KOPT-K1 (cell line): ENCODE data around the gene LGALS7.

Experiments used
- H3K27ac ChIP-seq: fragments of 200-600 bp; sonication (generic); 2 replicates; pipeline ENCODE4 v1.5.1; 2016; ENCODE audit warnings: antibody characterized with exemption, mild to moderate bottlenecking, low read depth, low read length; ENCODE audit not compliant: poor library complexity, severe bottlenecking
- H3K36me3 ChIP-seq: fragments of 200-600 bp; sonication (generic); 2 replicates; pipeline ENCODE4 v1.5.1; 2017; ENCODE audit warnings: antibody characterized with exemption, mild to moderate bottlenecking, low read length, moderate library complexity; ENCODE audit not compliant: insufficient read depth
- H3K9me3 ChIP-seq: fragments of 200-600 bp; sonication (generic); 2 replicates; pipeline ENCODE4 v1.5.1; 2017; ENCODE audit warnings: antibody characterized with exemption, low read length, mild to moderate bottlenecking; ENCODE audit not compliant: insufficient read depth, poor library complexity, severe bottlenecking

LGALS7 gene

GRCh38 chr19:38730731-38731589 is 42.4 kb downstream of the LGALS7 start:
- H3K27ac ChIP-seq: no peak overlapping the region
- H3K9me3 ChIP-seq: no peaks in the 10 kb centered on the region
- H3K36me3 ChIP-seq: peaks cover 13% of the 10 kb centered on the region; the same call in 1 of the 2 replicates

DNA sequence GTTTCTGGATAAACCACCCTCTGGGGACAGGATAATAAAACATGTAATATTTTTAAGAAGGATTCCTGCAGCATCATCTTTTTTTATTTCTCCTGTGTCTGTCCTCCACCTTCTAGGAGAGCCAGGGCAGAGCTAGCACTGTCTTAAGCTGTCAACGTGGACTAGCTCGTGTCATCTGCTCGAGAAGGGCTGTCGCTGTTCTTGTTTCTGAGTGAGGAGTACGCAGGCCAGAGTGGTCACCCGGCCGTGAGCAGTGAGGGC is 42.9 kb downstream of the LGALS7 start:
- Histone ChIP-seq H3K27ac (no peak overlapping the region), H3K9me3 (no peaks in the 10 kb centered on the region), H3K36me3 (peaks cover 18% of the 10 kb centered on the region; the same call in 1 of the 2 replicates)

DNA sequence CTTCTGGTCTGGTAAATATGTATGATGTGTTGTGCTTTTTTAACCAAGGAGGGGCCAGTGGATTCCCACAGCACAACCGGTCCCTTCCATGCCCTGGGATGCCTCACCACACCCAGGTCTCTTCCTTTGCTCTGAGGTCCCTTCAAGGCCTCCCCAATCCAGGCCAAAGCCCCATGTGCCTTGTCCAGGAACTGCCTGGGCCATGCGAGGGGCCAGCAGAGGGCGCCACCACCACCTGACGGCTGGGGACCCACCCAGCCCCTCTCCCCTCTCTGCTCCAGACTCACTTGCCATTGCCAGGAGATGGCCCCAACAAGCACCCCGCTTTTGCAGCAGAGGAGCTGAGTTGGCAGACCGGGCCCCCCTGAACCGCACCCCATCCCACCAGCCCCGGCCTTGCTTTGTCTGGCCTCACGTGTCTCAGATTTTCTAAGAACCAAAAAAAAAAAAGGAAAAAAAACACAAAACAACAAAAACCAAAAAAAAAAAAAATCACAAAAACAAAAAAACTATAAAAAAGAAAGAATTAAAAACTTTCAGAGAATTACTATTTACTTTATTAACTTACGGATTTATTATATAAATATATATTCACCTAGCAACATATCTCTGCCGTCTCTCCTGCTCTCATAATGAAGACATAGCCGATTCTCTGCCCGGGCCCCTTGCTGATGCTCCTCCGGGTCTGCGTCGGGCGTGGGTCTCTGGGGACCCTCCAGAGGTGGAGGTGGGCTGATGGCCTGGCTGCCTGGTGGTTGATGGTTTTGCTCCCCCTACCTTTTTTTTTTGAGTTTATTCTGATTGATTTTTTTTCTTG is 43.5 kb downstream of the LGALS7 start:
- H3K27ac ChIP-seq: no peak overlapping the region
- H3K36me3 ChIP-seq: peaks cover 24% of the 10 kb centered on the region; the same call in 1 of the 2 replicates
- H3K9me3 ChIP-seq: no peaks in the 10 kb centered on the region

DNA sequence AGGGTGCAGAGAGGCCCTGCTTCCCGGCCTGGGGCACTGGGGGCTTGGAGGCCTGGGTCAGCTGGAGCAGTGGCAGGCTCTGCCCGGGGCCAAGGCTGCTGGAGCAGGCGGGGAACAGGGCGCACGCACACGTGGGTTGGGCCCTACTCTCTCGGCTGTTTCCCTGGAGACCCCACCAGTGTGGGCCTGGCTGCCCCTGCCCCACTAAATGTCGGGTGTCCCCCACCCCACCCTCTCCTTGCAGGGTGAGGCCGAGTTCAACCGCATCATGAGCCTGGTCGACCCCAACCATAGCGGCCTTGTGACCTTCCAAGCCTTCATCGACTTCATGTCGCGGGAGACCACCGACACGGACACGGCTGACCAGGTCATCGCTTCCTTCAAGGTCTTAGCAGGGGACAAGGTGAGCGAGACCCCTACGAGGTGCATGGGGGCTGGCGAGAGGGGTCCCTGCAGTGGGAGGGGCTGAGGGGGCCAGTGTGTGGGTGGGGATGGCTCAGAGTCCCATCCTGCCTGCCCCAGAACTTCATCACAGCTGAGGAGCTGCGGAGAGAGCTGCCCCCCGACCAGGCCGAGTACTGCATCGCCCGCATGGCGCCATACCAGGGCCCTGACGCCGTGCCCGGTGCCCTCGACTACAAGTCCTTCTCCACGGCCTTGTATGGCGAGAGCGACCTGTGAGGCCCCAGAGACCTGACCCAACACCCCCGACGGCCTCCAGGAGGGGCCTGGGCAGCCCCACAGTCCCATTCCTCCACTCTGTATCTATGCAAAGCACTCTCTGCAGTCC is 44.4 kb downstream of the LGALS7 start:
- Histone ChIP-seq H3K36me3 (peaks cover 33% of the 10 kb centered on the region; the same call in 1 of the 2 replicates), H3K27ac (no peak overlapping the region)

DNA sequence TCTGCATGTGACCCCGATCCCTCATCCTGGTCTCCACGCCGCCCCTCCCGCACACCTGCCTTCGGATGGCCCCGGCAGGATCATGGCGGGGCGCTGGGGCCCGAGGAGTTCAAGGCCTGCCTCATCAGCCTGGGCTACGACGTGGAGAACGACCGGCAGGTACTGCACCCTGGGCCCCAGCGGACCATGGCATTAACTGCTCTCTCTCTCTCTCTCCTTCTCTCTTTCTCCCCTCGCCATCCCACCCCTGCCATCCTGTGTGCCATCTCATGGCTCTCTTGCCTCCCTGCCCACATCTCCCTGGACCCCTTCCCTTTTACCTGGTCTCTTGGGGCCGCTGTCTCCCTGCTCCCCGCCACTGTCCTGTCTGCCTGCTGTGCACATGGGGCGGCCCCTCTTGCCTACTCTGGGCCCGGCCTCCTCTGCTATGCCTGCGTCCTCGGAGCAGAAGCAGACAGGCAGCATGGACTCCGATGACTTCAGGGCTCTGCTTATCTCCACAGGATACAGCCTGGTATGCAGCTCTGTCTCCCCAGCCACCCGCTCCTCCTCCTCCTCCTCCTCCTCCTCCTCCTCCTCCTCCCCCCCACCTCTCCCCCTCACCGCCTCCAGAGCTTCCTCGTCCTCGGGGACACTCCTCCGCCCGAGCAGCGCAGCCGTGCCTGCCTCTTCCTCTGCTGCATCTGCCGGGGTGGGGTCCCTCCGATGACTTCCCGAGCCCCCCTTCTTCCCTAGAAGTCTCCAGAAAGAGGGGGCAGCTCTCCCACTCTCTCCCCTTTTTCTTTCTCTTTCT is 45.3 kb downstream of the LGALS7 start:
- Histone ChIP-seq H3K36me3 (peaks cover 41% of the 10 kb centered on the region), H3K27ac (no peak overlapping the region), H3K9me3 (no peaks in the 10 kb centered on the region)

More for the DNA sequence above, 44.4 kb downstream of the LGALS7 start:
- no peaks in the 10 kb centered on the region for H3K9me3 ChIP-seq

DNA sequence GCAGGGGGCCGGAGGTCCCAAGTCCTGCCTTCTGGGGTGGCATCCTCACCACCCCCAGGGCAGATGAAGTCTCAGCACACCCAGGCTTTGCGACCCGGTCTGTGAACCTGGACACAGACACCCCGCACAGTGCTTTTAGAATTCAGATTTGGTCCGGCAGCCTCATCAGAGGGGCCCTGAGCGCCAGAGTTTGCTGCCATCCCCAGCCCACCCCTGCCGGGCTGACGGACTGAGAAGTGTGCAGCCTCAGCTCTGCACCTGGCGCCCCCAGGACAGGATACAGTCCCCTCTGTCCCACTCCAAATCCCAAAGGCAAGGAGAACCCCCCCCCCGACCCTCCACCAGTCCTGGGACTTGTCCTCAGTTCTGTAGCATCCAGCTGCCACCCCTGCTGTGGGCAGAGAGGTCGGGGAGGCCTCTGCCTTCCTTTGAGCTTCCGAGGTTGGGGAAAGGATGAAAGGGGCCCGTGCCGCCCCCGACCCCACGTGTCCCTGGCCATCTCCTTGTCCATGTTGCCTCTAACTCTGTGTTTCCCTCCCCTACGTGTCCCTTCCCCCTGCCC is 45.9 kb downstream of the LGALS7 start:
- no peaks in the 10 kb centered on the region for H3K9me3 ChIP-seq
- no peak overlapping the region for H3K27ac ChIP-seq
- peaks cover 48% of the 10 kb centered on the region for H3K36me3 ChIP-seq

DNA sequence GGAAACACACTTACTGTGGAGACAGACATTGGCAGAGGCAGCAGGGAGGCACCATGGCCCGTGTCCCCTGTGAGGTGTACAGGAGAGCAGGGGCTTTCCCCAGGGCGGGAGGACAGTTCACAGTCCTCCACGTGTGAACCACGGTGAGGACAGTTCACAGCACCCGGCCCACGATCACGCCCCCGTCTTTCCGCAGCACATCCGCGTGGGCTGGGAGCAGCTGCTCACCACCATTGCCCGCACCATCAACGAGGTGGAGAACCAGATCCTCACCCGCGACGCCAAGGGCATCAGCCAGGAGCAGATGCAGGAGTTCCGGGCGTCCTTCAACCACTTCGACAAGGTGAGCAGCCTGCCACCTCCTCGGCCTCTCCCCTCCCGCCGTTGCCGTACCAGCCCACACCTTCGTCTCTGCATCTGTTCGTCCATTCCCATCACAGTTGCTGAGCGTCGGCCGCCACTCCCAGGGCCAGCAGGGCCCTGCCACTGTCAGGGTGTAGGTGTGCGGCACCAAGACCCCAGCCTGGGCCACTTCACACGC is 46.5 kb downstream of the LGALS7 start:
- H3K27ac ChIP-seq: no peak overlapping the region
- H3K36me3 ChIP-seq: peaks cover 53% of the 10 kb centered on the region
- H3K9me3 ChIP-seq: no peaks in the 10 kb centered on the region

DNA sequence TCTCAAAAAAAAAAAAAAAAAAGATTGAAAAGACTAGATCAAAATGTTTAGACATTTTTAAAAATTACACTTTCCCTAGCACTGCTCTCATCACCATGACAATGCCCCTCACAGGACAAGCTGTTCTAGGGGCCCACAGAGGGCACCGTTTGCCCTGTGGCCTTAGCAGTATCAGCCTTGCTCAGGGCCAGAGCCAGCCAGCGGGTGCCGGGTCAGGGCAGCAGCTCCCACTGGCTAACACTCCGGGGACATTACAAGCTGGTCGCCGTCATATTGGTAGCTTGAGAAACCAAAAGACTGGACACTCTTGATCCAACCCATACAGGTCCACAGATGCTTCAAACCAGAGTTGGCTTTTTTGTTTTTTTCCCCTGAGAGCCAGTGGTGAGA is 47.0 kb downstream of the LGALS7 start:
- Histone ChIP-seq H3K27ac (no peak overlapping the region), H3K9me3 (no peaks in the 10 kb centered on the region), H3K36me3 (peaks cover 58% of the 10 kb centered on the region)

DNA sequence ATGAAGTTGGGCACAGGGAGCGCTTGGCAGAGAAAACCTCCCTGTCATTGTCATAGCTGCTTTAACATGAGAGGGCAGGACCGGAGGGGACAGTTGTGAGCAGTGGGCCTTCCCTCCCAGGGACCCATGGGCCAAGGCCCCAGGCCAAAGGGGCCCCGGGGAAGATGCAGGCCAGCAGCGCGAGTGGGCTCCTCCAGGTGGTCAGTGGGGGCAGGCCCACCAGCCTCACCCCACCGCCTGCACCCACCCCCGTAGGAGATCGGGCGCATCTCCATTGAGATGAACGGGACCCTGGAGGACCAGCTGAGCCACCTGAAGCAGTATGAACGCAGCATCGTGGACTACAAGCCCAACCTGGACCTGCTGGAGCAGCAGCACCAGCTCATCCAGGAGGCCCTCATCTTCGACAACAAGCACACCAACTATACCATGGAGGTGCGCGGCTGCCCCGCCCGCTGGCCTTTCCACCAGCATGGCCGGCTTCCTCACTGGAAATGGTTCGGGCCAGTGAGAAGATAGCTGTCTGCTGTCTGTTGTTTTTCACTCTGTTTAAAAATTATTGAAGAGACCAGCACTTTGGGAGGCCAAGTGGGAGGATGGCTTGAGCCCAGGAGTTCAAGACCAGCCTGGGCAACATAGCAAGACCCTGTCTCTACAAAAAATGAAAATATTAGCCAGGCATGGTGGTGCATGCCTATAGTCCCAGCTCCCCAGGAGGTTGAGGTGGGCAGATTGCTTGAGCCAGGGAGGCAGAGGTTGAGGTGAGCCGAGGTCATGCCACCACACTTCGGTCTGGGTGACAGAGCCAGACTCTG is 47.6 kb downstream of the LGALS7 start:
- Histone ChIP-seq H3K9me3 (no peaks in the 10 kb centered on the region), H3K27ac (no peak overlapping the region), H3K36me3 (peaks cover 60% of the 10 kb centered on the region)

DNA sequence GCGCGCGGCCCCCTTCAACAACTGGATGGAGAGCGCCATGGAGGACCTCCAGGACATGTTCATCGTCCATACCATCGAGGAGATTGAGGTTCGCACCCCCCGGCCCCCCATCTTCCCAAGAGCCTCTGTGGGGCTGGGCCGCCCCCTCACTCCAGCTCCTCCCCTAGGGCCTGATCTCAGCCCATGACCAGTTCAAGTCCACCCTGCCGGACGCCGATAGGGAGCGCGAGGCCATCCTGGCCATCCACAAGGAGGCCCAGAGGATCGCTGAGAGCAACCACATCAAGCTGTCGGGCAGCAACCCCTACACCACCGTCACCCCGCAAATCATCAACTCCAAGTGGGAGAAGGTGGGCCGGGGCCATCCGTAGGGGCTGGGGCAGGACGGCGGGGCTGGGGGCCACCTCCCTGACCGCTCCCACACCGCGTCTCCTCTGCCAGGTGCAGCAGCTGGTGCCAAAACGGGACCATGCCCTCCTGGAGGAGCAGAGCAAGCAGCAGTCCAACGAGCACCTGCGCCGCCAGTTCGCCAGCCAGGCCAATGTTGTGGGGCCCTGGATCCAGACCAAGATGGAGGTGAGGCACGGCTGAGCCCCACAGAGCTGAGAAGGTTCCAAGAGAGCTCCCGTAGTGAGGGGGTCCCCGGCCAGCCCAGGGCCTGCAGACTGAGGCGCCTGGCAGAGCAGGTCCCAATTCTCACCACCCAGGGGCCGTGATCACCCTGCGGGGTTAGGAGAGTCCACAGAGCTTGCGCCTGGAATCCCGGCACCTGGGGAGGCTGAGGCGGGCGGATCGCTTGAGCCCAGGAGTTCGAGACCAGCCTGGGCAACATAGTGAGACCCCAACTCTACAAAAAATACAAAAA is 49.1 kb downstream of the LGALS7 start:
- Histone ChIP-seq H3K36me3 (peaks cover 60% of the 10 kb centered on the region), H3K9me3 (no peaks in the 10 kb centered on the region), H3K27ac (no peak overlapping the region)

GRCh38 chr19:38723606-38723965 is 49.7 kb downstream of the LGALS7 start:
- peaks cover 60% of the 10 kb centered on the region for H3K36me3 ChIP-seq

DNA sequence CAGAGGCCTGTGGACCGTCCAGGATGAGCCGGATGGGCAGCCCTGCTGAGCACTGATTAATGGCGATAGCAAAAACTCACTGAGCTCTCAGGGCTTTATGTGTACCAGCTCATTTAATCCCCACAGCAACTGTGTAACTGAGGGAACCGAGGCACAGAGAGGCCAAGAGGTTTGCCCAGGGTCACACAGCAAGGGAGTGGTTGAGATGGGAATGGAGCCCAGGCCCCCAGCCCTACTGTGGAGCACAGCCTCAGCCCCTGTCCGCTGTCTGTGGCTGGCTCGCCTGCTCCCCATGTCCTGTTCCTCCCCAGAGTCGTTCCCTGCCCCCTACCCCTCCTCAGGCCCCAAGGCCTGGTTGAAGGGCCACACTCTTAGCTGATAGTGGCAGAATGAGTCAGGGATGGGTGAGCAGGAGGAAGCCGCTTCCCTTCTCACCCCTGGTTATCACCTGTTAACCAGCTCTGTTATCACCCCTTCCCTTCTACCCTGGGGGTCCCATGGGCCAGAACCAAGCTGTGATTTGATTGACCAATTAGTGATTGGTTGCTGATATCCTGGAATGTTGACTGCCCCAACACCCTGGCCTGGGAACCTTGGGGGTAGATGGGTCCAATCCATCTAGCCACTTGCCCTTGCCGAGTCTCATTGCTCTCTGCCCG is 50.2 kb downstream of the LGALS7 start:
- H3K27ac ChIP-seq: no peak overlapping the region
- H3K36me3 ChIP-seq: peaks cover 60% of the 10 kb centered on the region
- H3K9me3 ChIP-seq: no peaks in the 10 kb centered on the region

More at GRCh38 chr19:38723606-38723965, 49.7 kb downstream of the LGALS7 start:
- Histone ChIP-seq H3K27ac (no peak overlapping the region), H3K9me3 (no peaks in the 10 kb centered on the region)
